ENCODE data around the gene KCP.

DNA sequence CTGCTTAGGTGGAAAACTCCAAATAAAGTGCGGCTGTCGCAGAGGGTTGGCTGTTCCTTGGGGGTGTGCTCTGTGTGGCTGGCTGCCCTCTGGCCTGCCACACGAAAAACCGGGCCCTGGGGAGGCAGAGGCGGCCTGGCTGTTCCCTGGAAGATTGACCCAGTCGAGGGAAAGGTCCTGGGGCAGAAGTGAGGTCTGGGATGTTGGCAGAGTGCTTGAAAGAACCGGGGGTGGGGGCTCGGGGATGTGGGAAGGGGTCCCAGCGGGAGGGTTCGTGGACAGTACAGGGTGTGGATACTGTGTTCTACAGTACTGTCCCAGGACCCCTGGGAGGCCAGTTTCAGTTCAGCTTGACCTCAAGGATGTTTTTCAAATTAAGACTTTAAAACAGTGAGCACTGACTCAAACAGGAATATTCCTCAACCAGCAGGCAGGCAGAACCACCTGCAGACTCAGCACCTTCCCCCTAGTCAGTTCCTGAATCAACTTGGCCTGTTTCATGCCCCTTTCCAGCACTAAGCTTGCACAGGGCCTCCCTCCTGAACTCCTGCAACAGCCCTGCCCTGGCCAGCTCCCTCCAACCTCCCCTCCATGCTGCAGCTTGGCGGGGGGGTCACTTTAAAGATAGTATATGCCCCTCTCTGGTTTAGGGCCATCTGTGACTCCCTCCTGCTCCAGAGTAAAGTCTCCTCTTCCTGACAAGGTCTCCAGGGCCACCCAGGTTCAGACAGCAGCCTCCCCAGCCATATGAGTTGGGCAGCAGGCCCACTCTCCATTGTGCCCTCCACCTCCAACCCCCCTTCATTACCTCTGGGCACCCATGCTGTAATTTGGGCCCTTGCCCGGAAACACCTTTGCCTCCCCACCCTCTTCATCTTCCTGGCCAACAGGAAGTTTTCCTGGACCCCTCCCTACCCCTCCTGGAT is 51.0 kb downstream of the KCP start:
- no peak for TF ChIP-seq POLR2AphosphoS5 (IDR thresholded peaks at IDR 0.05; ENCODE audit: low read depth)
- TF ChIP-seq, protein P1, sequence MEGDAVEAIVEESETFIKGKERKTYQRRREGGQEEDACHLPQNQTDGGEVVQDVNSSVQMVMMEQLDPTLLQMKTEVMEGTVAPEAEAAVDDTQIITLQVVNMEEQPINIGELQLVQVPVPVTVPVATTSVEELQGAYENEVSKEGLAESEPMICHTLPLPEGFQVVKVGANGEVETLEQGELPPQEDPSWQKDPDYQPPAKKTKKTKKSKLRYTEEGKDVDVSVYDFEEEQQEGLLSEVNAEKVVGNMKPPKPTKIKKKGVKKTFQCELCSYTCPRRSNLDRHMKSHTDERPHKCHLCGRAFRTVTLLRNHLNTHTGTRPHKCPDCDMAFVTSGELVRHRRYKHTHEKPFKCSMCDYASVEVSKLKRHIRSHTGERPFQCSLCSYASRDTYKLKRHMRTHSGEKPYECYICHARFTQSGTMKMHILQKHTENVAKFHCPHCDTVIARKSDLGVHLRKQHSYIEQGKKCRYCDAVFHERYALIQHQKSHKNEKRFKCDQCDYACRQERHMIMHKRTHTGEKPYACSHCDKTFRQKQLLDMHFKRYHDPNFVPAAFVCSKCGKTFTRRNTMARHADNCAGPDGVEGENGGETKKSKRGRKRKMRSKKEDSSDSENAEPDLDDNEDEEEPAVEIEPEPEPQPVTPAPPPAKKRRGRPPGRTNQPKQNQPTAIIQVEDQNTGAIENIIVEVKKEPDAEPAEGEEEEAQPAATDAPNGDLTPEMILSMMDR (IDR thresholded peaks at IDR 0.05; ENCODE audit: insufficient read depth, low read length) = no peak
- no peak for TF ChIP-seq SPI1 (IDR thresholded peaks at IDR 0.05; ENCODE audit: borderline replicate concordance, low read depth)
- no peak for TF ChIP-seq GABPA (IDR thresholded peaks at IDR 0.05; ENCODE audit: low read depth)
- TF ChIP-seq, protein P2, sequence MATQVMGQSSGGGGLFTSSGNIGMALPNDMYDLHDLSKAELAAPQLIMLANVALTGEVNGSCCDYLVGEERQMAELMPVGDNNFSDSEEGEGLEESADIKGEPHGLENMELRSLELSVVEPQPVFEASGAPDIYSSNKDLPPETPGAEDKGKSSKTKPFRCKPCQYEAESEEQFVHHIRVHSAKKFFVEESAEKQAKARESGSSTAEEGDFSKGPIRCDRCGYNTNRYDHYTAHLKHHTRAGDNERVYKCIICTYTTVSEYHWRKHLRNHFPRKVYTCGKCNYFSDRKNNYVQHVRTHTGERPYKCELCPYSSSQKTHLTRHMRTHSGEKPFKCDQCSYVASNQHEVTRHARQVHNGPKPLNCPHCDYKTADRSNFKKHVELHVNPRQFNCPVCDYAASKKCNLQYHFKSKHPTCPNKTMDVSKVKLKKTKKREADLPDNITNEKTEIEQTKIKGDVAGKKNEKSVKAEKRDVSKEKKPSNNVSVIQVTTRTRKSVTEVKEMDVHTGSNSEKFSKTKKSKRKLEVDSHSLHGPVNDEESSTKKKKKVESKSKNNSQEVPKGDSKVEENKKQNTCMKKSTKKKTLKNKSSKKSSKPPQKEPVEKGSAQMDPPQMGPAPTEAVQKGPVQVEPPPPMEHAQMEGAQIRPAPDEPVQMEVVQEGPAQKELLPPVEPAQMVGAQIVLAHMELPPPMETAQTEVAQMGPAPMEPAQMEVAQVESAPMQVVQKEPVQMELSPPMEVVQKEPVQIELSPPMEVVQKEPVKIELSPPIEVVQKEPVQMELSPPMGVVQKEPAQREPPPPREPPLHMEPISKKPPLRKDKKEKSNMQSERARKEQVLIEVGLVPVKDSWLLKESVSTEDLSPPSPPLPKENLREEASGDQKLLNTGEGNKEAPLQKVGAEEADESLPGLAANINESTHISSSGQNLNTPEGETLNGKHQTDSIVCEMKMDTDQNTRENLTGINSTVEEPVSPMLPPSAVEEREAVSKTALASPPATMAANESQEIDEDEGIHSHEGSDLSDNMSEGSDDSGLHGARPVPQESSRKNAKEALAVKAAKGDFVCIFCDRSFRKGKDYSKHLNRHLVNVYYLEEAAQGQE (IDR thresholded peaks at IDR 0.05; ENCODE audit: insufficient replicate concordance, low read depth) = no peak
